Small intestine (tissue), 16 donors: ENCODE data around the gene MORF4L2. TPM values are rescaled to one million over a fixed set of nuclear protein-coding genes. Genes with fewer than 3 reads are reported as not detected.
A peak's percentile ranks its signal among the peaks of the same experiment; 100 is the strongest.

Experiments
- DNase-seq, 2 donors: peaks; one replicate each; pipeline versions ENCODE4 v3.0.0 to v3.0.0-alpha.2; 2013
- FAIRE-seq: peaks from 2 replicates; lab custom pipeline; 2012; peaks lifted over from hg19 to GRCh38; lab: Jason Lieb, UNC
- H3K27ac ChIP-seq, 3 donors: one replicate each; pipeline ENCODE4 v1.5.1; 2013; ENCODE audit warnings: low read length in 2 of 3, mild to moderate bottlenecking in 2 of 3, control low read depth in 1 of 3, inconsistent platforms in 1 of 3, low read depth in 1 of 3, moderate library complexity in 1 of 3
- H3K27me3 ChIP-seq, 3 donors: one replicate each; pipeline ENCODE4 v1.6.1; 2013; ENCODE audit warnings: low read length in 3 of 3, inconsistent platforms in 1 of 3; ENCODE audit not compliant: control insufficient read depth in 3 of 3, insufficient read depth in 3 of 3
- H3K36me3 ChIP-seq, 3 donors: one replicate each; pipeline ENCODE4 v1.6.1; 2013; ENCODE audit warnings: low read length in 3 of 3, inconsistent platforms in 1 of 3, low read depth in 1 of 3, mild to moderate bottlenecking in 1 of 3, moderate library complexity in 1 of 3; ENCODE audit not compliant: control insufficient read depth in 3 of 3, insufficient read depth in 2 of 3
- H3K4me1 ChIP-seq, 3 donors: one replicate each; pipeline ENCODE4 v1.6.1; 2013; ENCODE audit warnings: low read length in 2 of 3, inconsistent platforms in 1 of 3, low read depth in 1 of 3, mild to moderate bottlenecking in 1 of 3, moderate library complexity in 1 of 3; ENCODE audit not compliant: control insufficient read depth in 3 of 3, insufficient read depth in 2 of 3
- H3K4me3 ChIP-seq, 3 donors: one replicate each; pipeline ENCODE4 v1.5.1; 2013; ENCODE audit warnings: low read length in 3 of 3, control low read depth in 1 of 3, inconsistent platforms in 1 of 3, low read depth in 1 of 3, mild to moderate bottlenecking in 1 of 3, moderate library complexity in 1 of 3
- H3K9me3 ChIP-seq, 2 donors: one replicate each; pipeline ENCODE4 v1.6.1; 2013; ENCODE audit warnings: low read depth in 1 of 2, low read length in 1 of 2; ENCODE audit not compliant: control insufficient read depth in 2 of 2, insufficient read depth in 1 of 2
- WGBS, 3 donors: extraction: QIAGEN DNeasy Blood & Tissue Kit; methylation state at CpG; one replicate each; pipeline ENCODE4 v1.1.7; 2013; 5-methylcytosine and 5-hydroxymethylcytosine counted together
- long read RNA-seq, 10 donors: transcript quantifications; one replicate each; lab custom pipeline, GENCODE V29; 2026
- polyA plus RNA-seq, 4 donors: library from polyadenylated mRNA; stranded (reverse) in 3 of 4; unstranded in 1 of 4; fragments of 200-250 nt in 3 of 4; fragments of 120-200 nt in 1 of 4; gene quantifications; one replicate each; pipeline versions ENCODE4 v1.2.1 to v1.2.3, GENCODE V29; 2013
- donor health status: healthy with polysubstance abuse.
- donor health status: control.
- donor health status: control.
- donor health status: Bipolar disorder and iron deficiency.
- donor health status: healthy.

Gene MORF4L2
- polyA plus RNA-seq = 100 to 1,000 TPM; 195 to 360 (median 258) TPM
- long read RNA-seq, donor 1, transcript MORF4L2-209 (5 exons, 869 nt) = minor isoform, 13 of 204 reads
- long read RNA-seq, donor 1, transcript MORF4L2-212 (3 exons, 573 nt) = minor isoform, 12 of 204 reads
- long read RNA-seq, donor 1, transcript MORF4L2-203 (4 exons, 1,983 nt) = minor isoform, 40 of 204 reads
- long read RNA-seq, donor 1, transcript MORF4L2-215 (4 exons, 451 nt) = major isoform, 78 of 204 reads
- long read RNA-seq, donor 1, partial matches to known transcripts = 25 of 204 reads
- long read RNA-seq, donor 1, other reads (novel, unspliced or antisense) = 10 of 204 reads
- long read RNA-seq, donor 2, transcript MORF4L2-215 (4 exons, 451 nt) = major isoform, 16 of 36 reads
- long read RNA-seq, donor 2, transcript MORF4L2-203 (4 exons, 1,983 nt) = minor isoform, 9 of 36 reads
- long read RNA-seq, donor 2, partial matches to known transcripts = 0 of 36 reads
- long read RNA-seq, donor 2, other reads (novel, unspliced or antisense) = 6 of 36 reads
- long read RNA-seq, donor 3, transcript MORF4L2-212 (3 exons, 573 nt) = minor isoform, 5 of 73 reads
- long read RNA-seq, donor 3, transcript MORF4L2-203 (4 exons, 1,983 nt) = minor isoform, 15 of 73 reads
- long read RNA-seq, donor 3, transcript MORF4L2-215 (4 exons, 451 nt) = major isoform, 34 of 73 reads
- long read RNA-seq, donor 3, partial matches to known transcripts = 8 of 73 reads
- long read RNA-seq, donor 3, other reads (novel, unspliced or antisense) = 0 of 73 reads
- long read RNA-seq, donor 4, partial matches to known transcripts = 0 of 4 reads
- long read RNA-seq, donor 4, other reads (novel, unspliced or antisense) = 0 of 4 reads
- long read RNA-seq, donor 5, transcript MORF4L2-215 (4 exons, 451 nt) = major isoform, 12 of 32 reads
- long read RNA-seq, donor 5, transcript MORF4L2-203 (4 exons, 1,983 nt) = minor isoform, 5 of 32 reads
- long read RNA-seq, donor 5, partial matches to known transcripts = 9 of 32 reads
- long read RNA-seq, donor 5, other reads (novel, unspliced or antisense) = 0 of 32 reads
- long read RNA-seq, donor 6, transcript MORF4L2-203 (4 exons, 1,983 nt) = minor isoform, 10 of 79 reads
- long read RNA-seq, donor 6, transcript MORF4L2-215 (4 exons, 451 nt) = major isoform, 24 of 79 reads
- long read RNA-seq, donor 6, transcript MORF4L2-201 (4 exons, 1,824 nt) = minor isoform, 9 of 79 reads
- long read RNA-seq, donor 6, partial matches to known transcripts = 12 of 79 reads
- long read RNA-seq, donor 6, other reads (novel, unspliced or antisense) = 8 of 79 reads
- long read RNA-seq, donor 7, transcript MORF4L2-203 (4 exons, 1,983 nt) = minor isoform, 29 of 105 reads
- long read RNA-seq, donor 7, transcript MORF4L2-201 (4 exons, 1,824 nt) = minor isoform, 7 of 105 reads
- long read RNA-seq, donor 7, transcript MORF4L2-206 (4 exons, 1,965 nt) = minor isoform, 7 of 105 reads
- long read RNA-seq, donor 7, transcript MORF4L2-215 (4 exons, 451 nt) = major isoform, 41 of 105 reads
- long read RNA-seq, donor 7, partial matches to known transcripts = 0 of 105 reads
- long read RNA-seq, donor 7, other reads (novel, unspliced or antisense) = 7 of 105 reads
- long read RNA-seq, donor 8, transcript MORF4L2-215 (4 exons, 451 nt) = major isoform, 5 of 11 reads
- long read RNA-seq, donor 8, partial matches to known transcripts = 0 of 11 reads
- long read RNA-seq, donor 8, other reads (novel, unspliced or antisense) = 0 of 11 reads
- long read RNA-seq, donor 9, transcript MORF4L2-215 (4 exons, 451 nt) = major isoform, 9 of 21 reads
- long read RNA-seq, donor 9, partial matches to known transcripts = 0 of 21 reads
- long read RNA-seq, donor 9, other reads (novel, unspliced or antisense) = 0 of 21 reads
- long read RNA-seq, donor 10, transcript MORF4L2-215 (4 exons, 451 nt) = major isoform, 39 of 91 reads
- long read RNA-seq, donor 10, transcript MORF4L2-209 (5 exons, 869 nt) = minor isoform, 6 of 91 reads
- long read RNA-seq, donor 10, transcript MORF4L2-203 (4 exons, 1,983 nt) = minor isoform, 19 of 91 reads
- long read RNA-seq, donor 10, transcript MORF4L2-201 (4 exons, 1,824 nt) = minor isoform, 9 of 91 reads
- long read RNA-seq, donor 10, partial matches to known transcripts = 8 of 91 reads
- long read RNA-seq, donor 10, other reads (novel, unspliced or antisense) = 0 of 91 reads

- H3K27me3 ChIP-seq = no peaks in the 10 kb centered on the region
- WGBS, 3 donors = 0 to 32% (median 6%) methylated on average over 37 of the region's 37 CpGs
- H3K9me3 ChIP-seq = no peaks in the 10 kb centered on the region
- H3K4me1 ChIP-seq = no peaks in the 10 kb centered on the region
- DNase-seq = peak; percentile 93 to 96
- peak within 1 kb of the TSS; percentile 86 to 100 (median 99) for H3K27ac ChIP-seq
- H3K4me3 ChIP-seq = peak within 1 kb of the TSS; percentile 53 to 92 (median 60)
- H3K36me3 ChIP-seq = peaks cover 0 to 4% (median 4%) of the 10 kb centered on the region in 3 donors
- FAIRE-seq = peak; percentile 93
Observed at GRCh38 chrX:103686199-103687072, at the start of gene MORF4L2. MORF4L2 (minus strand) TSS chrX:103686699; CDS start chrX:103677027, 9,672 bp downstream.

GRCh38 chrX:103734125-103734760 is 47.7 kb upstream of the MORF4L2 start:
- Histone ChIP-seq H3K27me3 (no peaks in the 10 kb centered on the region), H3K27ac (no peak overlapping the region), H3K9me3 (no peaks in the 10 kb centered on the region), H3K4me1 (no peaks in the 10 kb centered on the region), H3K36me3 (no peaks in the 10 kb centered on the region), H3K4me3 (no peak overlapping the region)
- WGBS, 3 donors = 43 to 55% (median 54%) methylated on average over 4 of the region's 4 CpGs
- FAIRE-seq (no peak), DNase-seq (no peak)

GRCh38 chrX:103733017-103733416 is 46.5 kb upstream of the MORF4L2 start:
- Histone ChIP-seq H3K4me3 (no peak overlapping the region), H3K36me3 (no peaks in the 10 kb centered on the region), H3K27ac (no peak overlapping the region), H3K9me3 (no peaks in the 10 kb centered on the region), H3K4me1 (no peaks in the 10 kb centered on the region), H3K27me3 (no peaks in the 10 kb centered on the region)
- WGBS, 3 donors = 94 to 100% (median 95%) methylated on average over 1 of the region's 1 CpG
- FAIRE-seq (no peak), DNase-seq (no peak)

GRCh38 chrX:103730796-103731493 is 44.4 kb upstream of the MORF4L2 start:
- Histone ChIP-seq H3K27me3 (no peaks in the 10 kb centered on the region), H3K4me1 (no peaks in the 10 kb centered on the region), H3K9me3 (no peaks in the 10 kb centered on the region), H3K27ac (peak overlapping the region in 2 of 3 donors; percentile 28 to 34), H3K4me3 (no peak overlapping the region), H3K36me3 (no peaks in the 10 kb centered on the region)
- 51 to 77% (median 60%) methylated on average over 8 of the region's 8 CpGs for WGBS, 3 donors
- DNase-seq (no peak), FAIRE-seq (no peak)

GRCh38 chrX:103730147-103730795 is 43.8 kb upstream of the MORF4L2 start:
- Histone ChIP-seq H3K4me1 (no peaks in the 10 kb centered on the region), H3K9me3 (no peaks in the 10 kb centered on the region), H3K27ac (peak overlapping the region in 1 of 3 donors; percentile 28), H3K36me3 (no peaks in the 10 kb centered on the region), H3K4me3 (no peak overlapping the region), H3K27me3 (no peaks in the 10 kb centered on the region)
- WGBS, 3 donors = 66 to 82% (median 71%) methylated on average over 3 of the region's 3 CpGs
- FAIRE-seq = no peak
- DNase-seq = no peak

- WGBS, 3 donors = 50 to 71% (median 61%) methylated on average over 4 to 5 of the region's 5 CpGs
- no peak overlapping the region for H3K4me3 ChIP-seq
- H3K4me1 ChIP-seq = no peaks in the 10 kb centered on the region
- no peak overlapping the region for H3K27ac ChIP-seq
- H3K9me3 ChIP-seq = no peaks in the 10 kb centered on the region
- no peak for FAIRE-seq
- H3K27me3 ChIP-seq = no peaks in the 10 kb centered on the region
- no peak for DNase-seq
- H3K36me3 ChIP-seq = no peaks in the 10 kb centered on the region
Observed at GRCh38 chrX:103729015-103729414, 42.5 kb upstream of the MORF4L2 start.
